DOHH2 (cell line): ENCODE data around the gene SLC28A1.

Experiments
- H3F3A ChIP-seq: fragments of 200-600 bp; sonication (generic), shearing (Covaris generic); 2 replicates; pipeline ENCODE4 v1.6.0; 2016; ENCODE audit warnings: antibody characterized with exemption, mild to moderate bottlenecking; ENCODE audit not compliant: control insufficient read depth, insufficient read depth
- H3K27ac ChIP-seq: fragments of 200-600 bp; sonication (generic); 2 replicates; pipeline ENCODE4 v1.5.1; 2014; ENCODE audit warnings: low read depth, mild to moderate bottlenecking, low read length, moderate library complexity
- H3K27me3 ChIP-seq: fragments of 200-600 bp; sonication (generic); 2 replicates; pipeline ENCODE4 v1.6.1; 2014; ENCODE audit warnings: mild to moderate bottlenecking, low read length, mixed read lengths; ENCODE audit not compliant: control insufficient read depth
- H3K36me3 ChIP-seq: fragments of 200-600 bp; sonication (generic); 2 replicates; pipeline ENCODE4 v1.6.1; 2014; ENCODE audit warnings: mild to moderate bottlenecking, low read length, moderate library complexity, mixed read lengths; ENCODE audit not compliant: control insufficient read depth
- H3K4me1 ChIP-seq: fragments of 200-600 bp; sonication (generic); 2 replicates; pipeline ENCODE4 v1.6.1; 2014; ENCODE audit warnings: mild to moderate bottlenecking, low read length, mixed read lengths; ENCODE audit not compliant: control insufficient read depth
- H3K4me2 ChIP-seq: fragments of 200-600 bp; sonication (generic); 2 replicates; pipeline ENCODE4 v1.6.0; 2014; ENCODE audit warnings: mild to moderate bottlenecking, low read length, moderate library complexity
- H3K4me3 ChIP-seq: fragments of 200-600 bp; sonication (generic); 2 replicates; pipeline ENCODE4 v1.5.1; 2014; ENCODE audit warnings: mild to moderate bottlenecking, low read length, mixed read lengths
- H3K79me2 ChIP-seq: fragments of 200-600 bp; sonication (generic); 2 replicates; pipeline ENCODE4 v1.6.1; 2014; ENCODE audit warnings: mild to moderate bottlenecking, low read length, mixed read lengths; ENCODE audit not compliant: control insufficient read depth
- H3K9me2 ChIP-seq: fragments of 200-600 bp; sonication (generic); replicated peaks from 2 replicates; pipeline ENCODE4 v1.6.1; 2014; ENCODE audit warnings: mild to moderate bottlenecking, low read length, mixed read lengths; ENCODE audit not compliant: control insufficient read depth
- H3K9me3 ChIP-seq: fragments of 200-600 bp; sonication (generic); 2 replicates; pipeline ENCODE4 v1.6.1; 2014; ENCODE audit warnings: antibody characterized with exemption, low read length, mixed read lengths; ENCODE audit not compliant: control insufficient read depth, insufficient read depth
- H4K20me1 ChIP-seq: fragments of 200-600 bp; sonication (generic); 2 replicates; pipeline ENCODE4 v1.6.0; 2014; ENCODE audit warnings: low read depth, mild to moderate bottlenecking, antibody characterized with exemption, low read length, moderate library complexity; ENCODE audit not compliant: control insufficient read depth, insufficient read depth
- CTCF ChIP-seq: fragments of 200-600 bp; sonication (generic); IDR thresholded peaks from one replicate; pipeline ENCODE4 v1.5.1; 2014; ENCODE audit warnings: antibody characterized with exemption, mild to moderate bottlenecking, low read depth, low read length; ENCODE audit not compliant: poor library complexity, severe bottlenecking
- EZH2phosphoT487 ChIP-seq: fragments of 200-600 bp; sonication (generic); IDR thresholded peaks from 2 replicates; pipeline ENCODE4 v1.6.1; 2017; ENCODE audit warnings: borderline replicate concordance, mild to moderate bottlenecking, antibody characterized with exemption, low read length, moderate library complexity, mixed read lengths

The SLC28A1 gene

GRCh38 chr15:84914351-84914750 lies 29.9 kb downstream of the SLC28A1 start:
- H3K27me3 ChIP-seq = peaks cover 10% of the 10 kb centered on the region
- no peak for TF ChIP-seq CTCF
- TF ChIP-seq EZH2phosphoT487 = no peak
- H3K9me2 ChIP-seq = no peaks in the 10 kb centered on the region
- no peak overlapping the region for H3K4me2 ChIP-seq
- peaks cover 11% of the 10 kb centered on the region for H3K4me1 ChIP-seq
- no peak overlapping the region for H3K27ac ChIP-seq
- no peaks in the 10 kb centered on the region for H3F3A ChIP-seq
- no peaks in the 10 kb centered on the region for H3K36me3 ChIP-seq
- no peaks in the 10 kb centered on the region for H3K79me2 ChIP-seq
- no peaks in the 10 kb centered on the region for H3K9me3 ChIP-seq
- H4K20me1 ChIP-seq = no peaks in the 10 kb centered on the region
- no peak overlapping the region for H3K4me3 ChIP-seq

- no peaks in the 10 kb centered on the region for H4K20me1 ChIP-seq
- H3K27me3 ChIP-seq = peaks cover 11% of the 10 kb centered on the region
- H3K36me3 ChIP-seq = no peaks in the 10 kb centered on the region
- no peaks in the 10 kb centered on the region for H3K9me2 ChIP-seq
- TF ChIP-seq CTCF (no peak), EZH2phosphoT487 (no peak)
- H3K4me2 ChIP-seq = peak overlapping the region; percentile 25
- H3K4me3 ChIP-seq = peak overlapping the region; percentile 20; the same call in 1 of the 2 replicates
- H3K9me3 ChIP-seq = no peaks in the 10 kb centered on the region
- H3K4me1 ChIP-seq = peaks cover 11% of the 10 kb centered on the region
- H3K27ac ChIP-seq = no peak overlapping the region
- H3F3A ChIP-seq = no peaks in the 10 kb centered on the region
- no peaks in the 10 kb centered on the region for H3K79me2 ChIP-seq
Observed at GRCh38 chr15:84914909-84915605, 30.6 kb downstream of the SLC28A1 start.

GRCh38 chr15:84915606-84915958 lies 31.1 kb downstream of the SLC28A1 start:
- Histone ChIP-seq H3K4me2 (no peak overlapping the region), H3K9me3 (no peaks in the 10 kb centered on the region), H3K27me3 (peaks cover 11% of the 10 kb centered on the region), H3K4me1 (peaks cover 11% of the 10 kb centered on the region), H3K79me2 (no peaks in the 10 kb centered on the region), H4K20me1 (no peaks in the 10 kb centered on the region), H3K9me2 (no peaks in the 10 kb centered on the region), H3F3A (no peaks in the 10 kb centered on the region), H3K27ac (no peak overlapping the region), H3K4me3 (no peak overlapping the region), H3K36me3 (no peaks in the 10 kb centered on the region)
- TF ChIP-seq EZH2phosphoT487 (no peak), CTCF (no peak)
